Loucy (cell line): ENCODE data around the gene COL1A1.

Experiments
- CTCF ChIP-seq: fragments of 200-600 bp; sonication (generic); conservative IDR thresholded peaks from 2 replicates; pipeline ENCODE4 v1.5.1; 2014; ENCODE audit warnings: mild to moderate bottlenecking, antibody characterized with exemption, low read length
- EZH2phosphoT487 ChIP-seq: fragments of 200-600 bp; IDR thresholded peaks from 2 replicates; pipeline ENCODE4 v1.6.1; 2018; ENCODE audit warnings: antibody characterized with exemption, mild to moderate bottlenecking, moderate library complexity, borderline replicate concordance

- TF ChIP-seq CTCF, result no peak
- TF ChIP-seq EZH2phosphoT487, result no peak
Measured at GRCh38 chr17:50152736-50153135, 48.7 kb downstream of the COL1A1 start.
